Measurements from ENCODE around the gene KCNC1. TPM values are rescaled to one million over a fixed set of nuclear protein-coding genes. Genes with fewer than 3 reads are reported as not detected.

KCNC1 gene
- total RNA-seq, 1 experiment from 2014 or later = 0.04 TPM

DNA sequence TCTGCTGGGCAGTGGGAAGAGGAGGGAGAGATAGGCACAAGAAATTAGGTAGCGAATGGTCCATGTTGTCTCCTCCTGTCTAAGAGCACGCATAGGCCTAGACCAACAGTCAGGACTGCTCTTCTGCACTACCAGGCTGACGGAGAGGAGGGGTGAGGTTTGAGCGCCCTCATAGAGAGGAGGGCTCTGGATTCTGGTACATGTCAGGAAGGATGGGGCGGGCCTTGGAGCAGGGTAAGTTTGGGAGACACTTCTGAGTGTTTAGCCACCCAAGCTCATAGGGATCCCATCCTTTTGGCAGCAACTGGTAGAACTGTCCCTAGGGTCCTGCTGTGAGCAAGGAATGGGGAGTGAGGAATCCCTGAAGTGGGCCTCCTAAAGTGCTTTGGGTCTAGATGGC is 60.4 kb downstream of the KCNC1 start:
- no peak for DNase-seq
- H3K4me3 Mint-ChIP-seq = no peak overlapping the region
- no peak overlapping the region for H2BK120ac ChIP-seq (ENCODE audit: low read depth, low read length, poor library complexity, severe bottlenecking)

More for the DNA sequence above, 60.4 kb downstream of the KCNC1 start:
- Histone ChIP-seq H4K91ac (ENCODE audit: insufficient read length, low read depth, low read length) (no peak overlapping the region), H4K5ac (ENCODE audit: insufficient read length, low read depth, low read length) (no peak overlapping the region), H3K79me1 (ENCODE audit: insufficient read depth, low read depth, low read length, poor library complexity, severe bottlenecking) (no peaks in the 10 kb centered on the region), H2BK12ac (ENCODE audit: insufficient read length, low read depth, low read length) (no peak overlapping the region), H3K9me3 (ENCODE audit: control insufficient read depth, low read depth, low read length) (no peaks in the 10 kb centered on the region), H2BK5ac (ENCODE audit: insufficient read length, low read length) (no peak overlapping the region), H3K18ac (ENCODE audit: insufficient read length, low read depth, low read length) (no peak overlapping the region), H3K9ac (ENCODE audit: extremely low read depth, insufficient read length, low read length) (no peak overlapping the region), H3K14ac (ENCODE audit: insufficient read depth, low read length) (no peak overlapping the region), H3K23ac (ENCODE audit: insufficient read length, low read depth, low read length) (no peak overlapping the region), H3K23me2 (ENCODE audit: insufficient read length, low read depth, low read length, poor library complexity, severe bottlenecking) (no peaks in the 10 kb centered on the region), H3K56ac (ENCODE audit: insufficient read length, low read depth, low read length) (no peak overlapping the region), H3K27me3 (ENCODE audit: insufficient read depth, low read length) (no peaks in the 10 kb centered on the region), H3K4me2 (ENCODE audit: insufficient read depth, insufficient read length, low read length) (no peak overlapping the region), H4K8ac (replicated peaks; ENCODE audit: insufficient read length, low read depth, low read length) (no peak overlapping the region), H4K20me1 (ENCODE audit: control insufficient read depth, insufficient read depth, insufficient read length) (no peaks in the 10 kb centered on the region), H3K4me1 (ENCODE audit: insufficient read depth, low read length) (no peaks in the 10 kb centered on the region), H3K79me2 (ENCODE audit: insufficient read depth, low read length) (no peaks in the 10 kb centered on the region), H2BK15ac (ENCODE audit: low read depth, low read length) (no peak overlapping the region), H3K27ac (ENCODE audit: insufficient read length, low read depth, low read length) (no peak overlapping the region), H3K4ac (ENCODE audit: low read depth, low read length) (no peak overlapping the region), H2BK20ac (ENCODE audit: low read depth, low read length, poor library complexity, severe bottlenecking) (no peak overlapping the region), H2AFZ (ENCODE audit: low read length) (no peak overlapping the region), H2AK5ac (ENCODE audit: insufficient read length, low read length) (no peak overlapping the region), H3T11ph (ENCODE audit: low read length) (no peak overlapping the region)
- Mint-ChIP-seq H3K27ac (no peak overlapping the region), H3K4me1 (peaks cover 0 to 3% of the 10 kb centered on the region in 2 experiments; a peak in 1 of 4 replicates), H3K9me3 (no peaks in the 10 kb centered on the region), H3K36me3 (ENCODE audit: insufficient read depth in 1 of 3, low read depth in 3 of 3) (no peaks in the 10 kb centered on the region; a peak in 2 of 7 replicates), H3K27me3 (ENCODE audit: low read depth) (peaks cover 5% of the 10 kb centered on the region; the same call in 1 of the 2 replicates)
- TF ChIP-seq, protein P1, sequence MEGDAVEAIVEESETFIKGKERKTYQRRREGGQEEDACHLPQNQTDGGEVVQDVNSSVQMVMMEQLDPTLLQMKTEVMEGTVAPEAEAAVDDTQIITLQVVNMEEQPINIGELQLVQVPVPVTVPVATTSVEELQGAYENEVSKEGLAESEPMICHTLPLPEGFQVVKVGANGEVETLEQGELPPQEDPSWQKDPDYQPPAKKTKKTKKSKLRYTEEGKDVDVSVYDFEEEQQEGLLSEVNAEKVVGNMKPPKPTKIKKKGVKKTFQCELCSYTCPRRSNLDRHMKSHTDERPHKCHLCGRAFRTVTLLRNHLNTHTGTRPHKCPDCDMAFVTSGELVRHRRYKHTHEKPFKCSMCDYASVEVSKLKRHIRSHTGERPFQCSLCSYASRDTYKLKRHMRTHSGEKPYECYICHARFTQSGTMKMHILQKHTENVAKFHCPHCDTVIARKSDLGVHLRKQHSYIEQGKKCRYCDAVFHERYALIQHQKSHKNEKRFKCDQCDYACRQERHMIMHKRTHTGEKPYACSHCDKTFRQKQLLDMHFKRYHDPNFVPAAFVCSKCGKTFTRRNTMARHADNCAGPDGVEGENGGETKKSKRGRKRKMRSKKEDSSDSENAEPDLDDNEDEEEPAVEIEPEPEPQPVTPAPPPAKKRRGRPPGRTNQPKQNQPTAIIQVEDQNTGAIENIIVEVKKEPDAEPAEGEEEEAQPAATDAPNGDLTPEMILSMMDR (conservative IDR thresholded peaks at IDR 0.05) = no peak
- no CpG with 5 or more reads among the region's 5 CpGs for WGBS (ENCODE audit: extremely low coverage, insufficient read length, low lambda C conversion rate)
